Activated CD8-positive, alpha-beta memory T cell treated with anti-CD3 and anti-CD28 coated beads for 36 hours (primary cell): Measurements from ENCODE around the gene ERF. TPM values are rescaled to one million over a fixed set of nuclear protein-coding genes. Genes with fewer than 3 reads are reported as not detected.

ENCODE experiments used
- CTCF ChIA-PET: fragments of 350-600 bp; sonication (Branson Sonifier 250); formaldehyde crosslinking; loops from one replicate; lab custom pipeline; 2021; ENCODE audit warnings: antibody characterized with exemption; lab: Charles Lee
- POLR2A ChIA-PET: fragments of 350-600 bp; sonication (Branson Sonifier 250); formaldehyde crosslinking; loops from one replicate; lab custom pipeline; 2021; ENCODE audit warnings: antibody characterized with exemption; lab: Charles Lee
- total RNA-seq, 2 experiments: library from RNA; stranded (reverse); gene quantifications; one replicate each; pipeline ENCODE4 v1.2.3, GENCODE V29; 2021

Gene ERF
- total RNA-seq, 2 experiments from 2014 or later = 70.0 to 70.8 TPM

DNA sequence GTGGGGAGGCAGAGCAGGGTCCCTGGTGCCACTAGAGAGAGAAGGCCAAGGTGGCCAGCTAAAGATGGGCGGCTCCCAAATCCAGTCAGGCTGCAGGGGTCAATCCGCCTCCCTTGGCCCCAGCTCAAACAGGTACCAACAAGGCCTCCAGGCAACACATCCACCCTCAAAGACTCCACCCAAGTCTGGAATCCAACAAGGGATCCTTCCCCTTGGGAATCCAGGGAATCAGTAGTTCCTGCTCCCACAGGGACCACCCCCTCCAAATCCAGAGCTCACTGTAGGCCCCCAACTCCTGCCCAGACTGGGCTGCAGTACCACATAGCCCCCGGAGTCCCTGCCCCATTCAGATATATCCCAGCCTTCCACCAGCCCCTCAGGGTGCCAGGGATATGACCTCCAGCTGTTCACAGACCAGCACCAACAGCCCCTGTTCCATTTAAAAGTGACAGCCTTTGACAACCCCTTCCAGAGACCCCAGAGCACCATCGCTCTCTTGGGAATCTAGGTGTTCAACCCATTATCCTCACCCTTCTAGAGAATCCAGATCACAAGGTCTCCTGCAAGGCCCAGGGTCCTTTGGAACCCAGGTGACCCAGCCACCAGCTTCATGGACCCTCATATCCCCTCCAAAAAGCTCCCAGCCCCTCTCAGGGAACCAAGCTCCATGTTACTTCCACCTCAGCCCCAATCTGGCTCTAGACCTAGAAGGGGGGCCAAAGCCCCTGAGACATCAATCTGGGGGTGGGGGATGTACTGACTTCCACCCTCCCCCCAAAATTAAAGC is 3.2 kb downstream of the ERF start:
- POLR2A ChIA-PET = interaction anchor here (0.5 to 1.8 kb wide), 5 partner anchors 9 to 37 kb away, joined by 3 to 8 read pairs (median 3); partner anchors contain the start of gene GSK3A
- CTCF ChIA-PET = interaction anchor here (0.7 to 1.8 kb wide), 8 partner anchors 14 to 144 kb away, joined by 3 to 5 read pairs (median 3); no protein-coding TSS in a partner anchor

- CTCF ChIA-PET = interaction anchor here (0.7 to 2.0 kb wide), 9 partner anchors 15 to 142 kb away, joined by 3 to 6 read pairs (median 3); no protein-coding TSS in a partner anchor
- POLR2A ChIA-PET = interaction anchor here (0.8 to 1.8 kb wide), 4 partner anchors 8 to 29 kb away, joined by 3 to 8 read pairs (median 6); partner anchors contain the start of gene GSK3A
Observed at GRCh38 chr19:42250666-42251531, 4.0 kb downstream of the ERF start.

DNA sequence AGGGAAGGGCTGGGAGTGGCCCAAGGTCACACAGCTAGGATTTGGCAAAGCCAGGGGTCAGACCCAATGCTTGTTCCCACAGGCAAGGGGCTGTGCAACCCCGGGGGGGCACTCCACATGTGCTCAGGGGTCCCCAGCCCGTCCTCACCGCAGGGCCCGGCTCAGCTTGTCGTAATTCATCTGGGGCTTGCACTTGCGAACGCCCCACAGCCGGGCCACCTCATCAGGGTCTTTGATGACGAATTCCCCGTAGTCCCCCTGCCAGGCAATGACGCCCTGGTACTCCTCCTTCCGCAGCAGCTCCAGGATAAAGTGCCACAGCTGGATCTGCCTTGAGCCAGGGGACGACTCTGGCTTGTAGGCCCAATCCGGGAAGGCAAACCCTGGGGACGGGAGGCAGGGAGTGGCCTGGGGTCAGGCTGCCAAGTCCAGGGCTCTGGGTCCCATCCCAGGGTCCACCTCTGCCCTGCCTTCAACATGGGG is 4.7 kb downstream of the ERF start:
- CTCF ChIA-PET = interaction anchor here (1.0 to 2.0 kb wide), 2 partner anchors 30 to 141 kb away, joined by 4 to 6 read pairs; no protein-coding TSS in a partner anchor
- POLR2A ChIA-PET = interaction anchor here (0.8 kb wide), 1 partner anchor 18 kb away, joined by 4 read pairs; no protein-coding TSS in a partner anchor

DNA sequence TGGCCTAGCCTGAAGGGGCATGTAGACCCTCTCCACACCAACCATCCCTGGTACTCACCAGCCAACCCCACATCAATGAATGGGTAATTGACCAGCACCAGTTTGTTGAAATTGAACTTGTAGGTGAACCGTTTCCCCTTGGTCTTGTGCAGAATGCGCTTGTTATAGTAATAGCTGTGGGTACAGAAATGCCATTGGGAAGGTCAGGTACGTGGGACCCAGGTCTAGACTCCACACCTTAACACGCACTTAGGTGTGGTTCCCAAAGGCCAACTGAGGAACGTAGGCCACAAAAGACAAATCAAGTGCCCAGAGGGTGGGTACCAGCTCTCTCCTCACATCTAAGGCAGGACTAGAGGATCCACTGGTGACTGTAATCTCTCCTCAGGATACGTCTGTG is 5.2 kb downstream of the ERF start:
- POLR2A ChIA-PET = no interaction called here
- CTCF ChIA-PET = interaction anchor here (2.0 kb wide), 1 partner anchor 30 kb away, joined by 6 read pairs; no protein-coding TSS in a partner anchor

DNA sequence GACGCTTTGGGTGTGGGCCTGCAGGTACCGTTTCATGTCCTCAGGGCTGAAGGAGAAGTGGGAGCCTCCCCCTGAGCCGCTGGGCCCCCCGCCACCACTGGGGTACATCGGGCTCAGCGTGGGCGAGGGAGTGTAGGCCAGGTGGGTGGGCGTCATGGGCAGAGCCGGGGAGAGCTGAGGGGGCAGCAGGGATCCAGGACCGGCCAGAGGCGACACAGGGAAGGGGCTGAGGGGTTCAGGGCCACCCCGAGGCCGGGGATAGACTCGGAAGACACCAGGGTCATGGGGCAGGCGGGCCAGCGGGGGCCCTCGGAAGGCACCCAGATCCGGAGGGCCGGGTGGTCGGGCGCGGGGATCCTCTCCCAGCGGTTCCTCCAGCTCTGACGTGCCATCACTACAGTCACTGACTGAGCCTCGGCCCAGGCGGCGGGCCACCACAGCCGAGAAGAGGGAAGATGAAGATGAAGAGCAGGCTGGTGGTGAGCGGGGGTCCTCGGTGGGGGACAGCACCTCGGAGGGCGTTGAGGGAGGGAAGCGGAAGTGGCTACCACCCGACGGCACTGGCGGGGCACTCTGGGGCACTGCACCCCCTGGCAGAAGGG is 5.7 kb downstream of the ERF start:
- POLR2A ChIA-PET = interaction anchor here (0.5 kb wide), 1 partner anchor 8 kb away, joined by 3 read pairs; no protein-coding TSS in a partner anchor

DNA sequence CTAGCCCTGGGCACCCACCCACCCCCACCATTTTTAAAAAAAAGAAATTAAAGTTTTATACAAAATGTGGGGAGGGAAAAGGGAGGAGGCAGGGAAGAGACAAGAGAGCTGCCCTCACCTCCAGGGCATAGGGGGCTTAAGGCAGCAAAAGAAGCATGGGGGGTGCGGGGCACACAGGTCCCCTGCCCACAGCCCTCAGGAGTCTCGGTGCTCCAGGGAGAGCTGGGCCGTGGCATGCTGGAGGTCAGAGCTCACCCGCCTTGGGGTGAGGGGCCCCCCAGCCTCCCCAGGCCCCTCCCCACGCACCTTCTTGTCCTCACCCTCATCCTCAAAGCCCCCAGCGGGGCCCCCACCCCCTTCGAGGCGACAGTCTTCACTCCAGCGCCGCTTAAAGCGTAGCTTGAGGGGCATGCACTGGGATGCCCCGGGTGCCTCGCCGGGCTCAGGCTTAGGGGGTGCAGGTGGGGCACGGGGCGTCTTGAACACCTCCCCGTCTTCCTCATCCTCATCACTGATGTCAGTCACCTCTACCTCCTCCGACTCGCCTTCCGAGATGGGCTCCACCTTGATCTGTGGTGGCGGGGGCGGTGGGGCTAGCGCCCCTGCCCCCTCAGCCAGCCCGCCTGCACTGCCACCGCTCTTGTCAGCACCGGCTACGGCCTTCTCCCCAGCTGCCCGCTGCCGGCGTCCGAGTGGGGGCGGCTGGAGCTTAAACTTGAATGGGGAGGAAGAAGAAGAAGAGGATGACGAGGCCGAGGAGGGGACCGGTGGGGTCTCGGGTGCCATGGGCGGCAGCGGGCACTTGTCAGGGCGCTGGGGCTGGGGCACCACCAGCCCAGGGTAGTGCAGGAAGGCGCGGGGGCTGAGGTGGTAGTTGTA is 6.4 kb downstream of the ERF start:
- ChIA-PET CTCF (interaction anchor here (7.1 kb wide), 1 partner anchor 32 kb away, joined by 50 read pairs; no protein-coding TSS in a partner anchor), POLR2A (interaction anchor here (0.5 kb wide), 1 partner anchor 9 kb away, joined by 3 read pairs; no protein-coding TSS in a partner anchor)

More for the DNA sequence above, 5.7 kb downstream of the ERF start:
- CTCF ChIA-PET = interaction anchor here (2.0 kb wide), 1 partner anchor 31 kb away, joined by 6 read pairs; no protein-coding TSS in a partner anchor

DNA sequence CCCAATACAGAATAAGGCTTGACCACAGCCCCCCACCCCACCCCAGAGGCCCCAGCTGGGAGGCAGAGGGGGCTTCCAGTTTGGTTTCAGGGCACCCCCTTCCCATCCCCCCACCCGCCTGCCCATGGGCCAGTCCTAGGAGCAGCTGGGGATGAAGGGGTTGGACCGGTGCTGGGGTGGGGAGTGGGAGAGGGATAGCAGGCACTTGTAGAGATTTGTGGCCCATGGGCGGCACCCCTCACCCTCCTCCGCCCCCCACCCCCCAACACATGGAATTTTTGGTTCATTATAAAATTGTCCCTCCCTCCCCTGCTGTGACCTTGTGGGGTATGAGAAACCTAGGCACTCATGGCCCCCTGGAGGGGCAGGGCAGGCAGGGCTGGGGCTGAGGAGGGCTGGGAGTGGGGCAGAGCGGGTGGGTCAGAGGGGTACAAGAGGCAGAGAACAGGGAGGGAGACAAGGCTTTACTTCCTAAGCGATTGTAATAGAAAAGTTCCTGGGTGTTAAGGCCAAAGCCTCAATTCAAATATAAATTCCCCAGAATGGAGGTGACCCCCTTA is 7.2 kb downstream of the ERF start:
- CTCF ChIA-PET = interaction anchor here (1.1 to 7.1 kb wide), 3 partner anchors 13 to 49 kb away, joined by 3 to 50 read pairs (median 5); no protein-coding TSS in a partner anchor
- POLR2A ChIA-PET = no interaction called here

DNA sequence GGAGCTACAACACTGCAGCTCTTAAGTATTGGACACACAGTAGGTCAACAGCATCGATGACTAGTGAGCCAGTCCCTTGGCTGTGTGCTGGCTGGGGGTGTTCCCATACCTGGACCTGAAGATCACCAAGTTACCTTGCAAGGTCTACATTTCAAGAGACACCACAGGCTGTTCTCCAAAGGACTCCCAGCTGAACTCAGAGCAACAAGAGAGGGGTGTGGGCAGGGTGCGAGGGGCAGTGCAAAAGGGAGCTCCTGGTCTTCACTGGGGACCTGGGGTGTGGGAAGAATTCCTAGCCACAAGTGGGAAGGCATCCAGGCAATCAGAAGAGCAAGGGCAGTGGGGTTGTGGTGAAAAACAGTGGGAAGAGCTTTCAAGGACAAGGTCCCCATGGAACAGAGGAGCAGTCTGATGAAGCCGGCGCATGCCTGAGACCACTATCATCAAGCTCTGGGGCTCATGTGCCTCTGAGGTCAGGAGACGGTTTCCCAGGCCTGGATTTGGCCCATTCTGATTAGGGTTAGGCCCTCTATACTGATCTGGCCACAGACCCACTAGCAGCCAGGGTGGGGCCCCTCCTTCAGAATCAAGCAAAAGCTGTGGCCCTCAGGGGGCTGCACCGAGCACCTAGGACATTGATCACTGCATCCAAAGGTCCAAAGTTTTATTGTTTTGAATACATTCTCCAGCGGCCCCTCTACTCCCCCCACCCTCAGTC is 7.8 kb downstream of the ERF start:
- ChIA-PET POLR2A (interaction anchor here (0.7 kb wide), 1 partner anchor 11 kb away, joined by 9 read pairs; no protein-coding TSS in a partner anchor), CTCF (interaction anchor here (0.5 to 7.1 kb wide), 5 partner anchors 14 to 1433 kb away, joined by 3 to 50 read pairs (median 3); no protein-coding TSS in a partner anchor)

- POLR2A ChIA-PET = interaction anchor here (0.5 to 0.7 kb wide), 2 partner anchors 12 to 29 kb away, joined by 4 to 9 read pairs; partner anchors contain the start of gene DEDD2
- CTCF ChIA-PET = interaction anchor here (0.8 to 7.1 kb wide), 5 partner anchors 15 to 61 kb away, joined by 3 to 50 read pairs (median 3); partner anchors contain the start of gene PAFAH1B3
Observed at GRCh38 chr19:42246143-42246921, 8.6 kb downstream of the ERF start.

DNA sequence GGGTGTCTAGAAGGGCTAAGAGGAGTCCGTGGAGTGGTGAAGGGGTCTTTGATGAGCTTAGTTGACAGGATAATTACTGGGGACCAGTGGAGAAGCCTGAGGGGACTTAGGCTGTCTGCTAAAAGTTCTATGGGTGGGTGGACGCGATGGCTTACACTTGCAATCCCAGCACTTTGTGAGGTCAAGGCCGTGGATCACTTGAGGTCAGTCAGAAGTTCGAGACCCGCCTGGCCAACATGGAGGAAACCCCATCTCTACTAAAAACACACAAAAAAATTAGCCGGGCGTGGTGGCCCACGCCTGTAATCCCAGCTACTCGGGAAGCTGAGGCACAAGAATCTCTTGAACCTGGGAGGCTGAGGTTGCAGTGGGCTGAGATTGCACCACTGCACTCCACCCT is 9.7 kb downstream of the ERF start:
- ChIA-PET POLR2A (interaction anchor here (0.7 to 1.0 kb wide), 2 partner anchors 37 to 130 kb away, joined by 4 to 6 read pairs; no protein-coding TSS in a partner anchor), CTCF (interaction anchor here (0.6 to 7.1 kb wide), 6 partner anchors 10 to 197 kb away, joined by 3 to 50 read pairs (median 3); partner anchors contain the start of genes ERF and PAFAH1B3)

- ChIA-PET CTCF (interaction anchor here (0.6 to 7.1 kb wide), 6 partner anchors 11 to 197 kb away, joined by 3 to 50 read pairs (median 3); partner anchors contain the start of genes ERF and PAFAH1B3), POLR2A (interaction anchor here (0.6 to 1.4 kb wide), 4 partner anchors 37 to 130 kb away, joined by 3 to 6 read pairs (median 4); no protein-coding TSS in a partner anchor)
Observed at GRCh38 chr19:42244347-42245220, 10.3 kb downstream of the ERF start.

- ChIA-PET CTCF (interaction anchor here (0.5 to 7.1 kb wide), 6 partner anchors 13 to 95 kb away, joined by 3 to 50 read pairs (median 4); no protein-coding TSS in a partner anchor), POLR2A (interaction anchor here (0.9 to 1.9 kb wide), 5 partner anchors 9 to 40 kb away, joined by 3 to 10 read pairs (median 7); partner anchors contain the start of gene ZNF526)
Observed at GRCh38 chr19:42242512-42243409, 12.2 kb downstream of the ERF start, which contains the start of gene GSK3A. Gene GSK3A (minus strand): TSS chr19:42242602. CDS start chr19:42242465, 137 bp downstream.
